ENCODE measurements around the gene FAM9B.

- TF ChIP-seq CTCF (IDR thresholded peaks at IDR 0.05) (no peak), ZFX (IDR thresholded peaks at IDR 0.05; ENCODE audit: borderline replicate concordance) (no peak)
These were observed 16.4 kb upstream of the FAM9B start for GRCh38 chrX:9050331-9050730.

All from 22Rv1 (cell line).